AG04449 (cell line): Measurements from ENCODE around the gene TMEM233.

Experiments
- CTCF ChIA-PET: fragments of 350-600 bp; formaldehyde crosslinking; extraction: SDS; loops from one replicate; lab custom pipeline; 2021; ENCODE audit warnings: antibody characterized with exemption; lab: Yijun Ruan, JAX
- POLR2A ChIA-PET: fragments of 400-600, 350-600 bp; formaldehyde crosslinking; extraction: SDS; loops from one replicate; lab custom pipeline; 2020; ENCODE audit warnings: antibody characterized with exemption, inconsistent platforms; lab: Yijun Ruan, JAX
- DNase-seq: peaks from one replicate; pipeline ENCODE4 v3.0.0-alpha.2; 2010; ENCODE audit warnings: low read depth, low spot score
- H3K4me3 ChIP-seq: 2 replicates; pipeline ENCODE4 v1.5.1; 2011; ENCODE audit warnings: low read depth, mild to moderate bottlenecking, control low read depth, low read length
- CTCF ChIP-seq: IDR thresholded peaks from one replicate; pipeline ENCODE4 v1.5.1; 2011; ENCODE audit warnings: mild to moderate bottlenecking, moderate library complexity, low read length, control low read depth, inconsistent platforms; ENCODE audit not compliant: insufficient read depth; ENCODE audit errors: missing control alignments

Gene TMEM233

GRCh38 chr12:119678459-119678858 lies 84.9 kb downstream of the TMEM233 start:
- POLR2A ChIA-PET = no interaction called here
- DNase-seq = no peak

GRCh38 chr12:119679081-119679480 lies 85.5 kb downstream of the TMEM233 start:
- CTCF ChIA-PET = interaction anchor here (1.3 to 1.8 kb wide), 3 partner anchors 11 to 16 kb away, joined by 3 to 10 read pairs (median 5); partner anchors contain the start of gene PRKAB1
- no peak for DNase-seq
- TF ChIP-seq CTCF = no peak
- POLR2A ChIA-PET = no interaction called here
- H3K4me3 ChIP-seq = no peak overlapping the region

More at GRCh38 chr12:119678459-119678858, 84.9 kb downstream of the TMEM233 start:
- H3K4me3 ChIP-seq = no peak overlapping the region
- no peak for TF ChIP-seq CTCF
- CTCF ChIA-PET = interaction anchor here (1.3 to 1.8 kb wide), 3 partner anchors 11 to 17 kb away, joined by 3 to 10 read pairs (median 5); partner anchors contain the start of gene PRKAB1

- ChIA-PET POLR2A (no interaction called here), CTCF (interaction anchor here (0.6 to 1.8 kb wide), 4 partner anchors 12 to 24 kb away, joined by 3 to 10 read pairs (median 4); partner anchors contain the start of gene PRKAB1)
- no peak for DNase-seq
- no peak for TF ChIP-seq CTCF
- no peak overlapping the region for H3K4me3 ChIP-seq
Observed at GRCh38 chr12:119679490-119679889, 85.9 kb downstream of the TMEM233 start.

DNA sequence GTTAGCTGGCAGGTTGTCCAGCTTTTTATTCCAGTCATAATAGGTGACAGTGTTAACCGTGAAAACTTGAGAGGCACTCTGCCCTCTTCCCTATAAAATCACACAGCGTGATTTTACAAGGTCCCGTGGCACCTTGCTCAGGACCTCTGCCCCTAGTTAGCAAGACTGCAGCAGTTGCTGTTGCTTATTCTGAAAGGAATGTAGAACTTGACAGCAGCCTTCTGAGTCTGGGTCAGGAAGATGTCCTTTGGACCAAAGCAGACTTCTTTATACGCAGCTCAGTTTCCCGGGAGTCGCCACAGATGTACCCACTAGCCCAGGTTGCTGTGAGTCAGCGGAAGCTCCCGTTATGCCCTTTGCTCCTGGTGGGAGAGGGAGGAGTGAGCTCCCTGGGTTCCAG lies 87.5 kb downstream of the TMEM233 start:
- no peak overlapping the region for H3K4me3 ChIP-seq
- POLR2A ChIA-PET = no interaction called here
- CTCF ChIA-PET = interaction anchor here (1.2 to 3.1 kb wide), 2 partner anchors 13 to 14 kb away, joined by 5 to 14 read pairs; partner anchors contain the start of gene PRKAB1
- TF ChIP-seq CTCF = no peak
- DNase-seq = no peak

DNA sequence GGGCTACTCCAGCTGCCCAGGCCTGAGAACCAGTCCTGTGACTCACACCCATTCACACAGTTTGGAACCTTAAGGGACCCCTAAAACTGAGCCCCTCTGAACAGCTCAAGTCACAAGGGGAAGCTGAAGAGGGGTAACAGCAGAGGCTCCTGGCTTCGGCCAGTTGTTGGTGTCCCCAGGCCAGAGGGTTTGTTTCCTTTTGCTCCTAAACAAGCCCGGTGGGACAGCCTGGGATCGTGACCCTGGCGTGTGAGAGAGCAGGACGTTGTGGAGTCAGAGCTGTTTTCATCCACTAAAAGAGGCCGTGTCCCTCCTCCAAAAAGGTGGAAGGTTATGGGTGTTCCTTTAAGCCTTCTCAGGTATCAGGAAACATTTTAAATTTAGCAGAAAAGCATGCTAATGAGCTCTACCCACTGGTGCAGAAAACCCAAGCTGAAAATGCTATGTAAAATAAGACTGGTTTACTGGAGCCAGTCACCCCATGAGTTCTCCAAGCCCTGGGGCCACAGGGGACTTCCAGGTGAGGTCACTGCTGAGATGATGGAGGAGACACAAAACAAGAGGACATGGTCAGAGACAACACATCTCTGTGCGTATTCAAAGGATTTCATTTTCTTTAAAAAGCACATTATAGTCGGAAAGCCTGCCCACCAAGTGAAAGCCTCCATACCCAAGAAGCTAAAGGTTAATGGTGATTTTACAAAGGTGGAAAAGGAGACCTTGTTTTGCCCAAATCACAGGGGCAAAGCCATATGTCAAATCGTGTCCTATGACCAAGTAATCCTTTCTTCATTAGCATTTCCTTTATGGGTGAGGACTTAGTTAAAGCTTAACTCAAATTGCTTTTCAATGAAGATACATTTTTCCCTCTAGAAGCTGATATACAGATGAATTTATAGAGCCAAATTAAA lies 88.4 kb downstream of the TMEM233 start:
- no peak for TF ChIP-seq CTCF
- CTCF ChIA-PET = interaction anchor here (0.8 to 3.1 kb wide), 3 partner anchors 12 to 14 kb away, joined by 3 to 14 read pairs (median 5); partner anchors contain the start of gene PRKAB1
- H3K4me3 ChIP-seq = no peak overlapping the region
- POLR2A ChIA-PET = no interaction called here
- DNase-seq = no peak
